HUDEP-2 (cell line): ENCODE data around the gene HLF.

ENCODE experiments used
- DNase-seq, 76 experiments: peaks; one replicate each; lab custom pipeline; 2025; ENCODE audit not compliant: unreplicated experiment in 76 of 76; lab: John Stamatoyannopoulos, UW

The HLF gene

DNA sequence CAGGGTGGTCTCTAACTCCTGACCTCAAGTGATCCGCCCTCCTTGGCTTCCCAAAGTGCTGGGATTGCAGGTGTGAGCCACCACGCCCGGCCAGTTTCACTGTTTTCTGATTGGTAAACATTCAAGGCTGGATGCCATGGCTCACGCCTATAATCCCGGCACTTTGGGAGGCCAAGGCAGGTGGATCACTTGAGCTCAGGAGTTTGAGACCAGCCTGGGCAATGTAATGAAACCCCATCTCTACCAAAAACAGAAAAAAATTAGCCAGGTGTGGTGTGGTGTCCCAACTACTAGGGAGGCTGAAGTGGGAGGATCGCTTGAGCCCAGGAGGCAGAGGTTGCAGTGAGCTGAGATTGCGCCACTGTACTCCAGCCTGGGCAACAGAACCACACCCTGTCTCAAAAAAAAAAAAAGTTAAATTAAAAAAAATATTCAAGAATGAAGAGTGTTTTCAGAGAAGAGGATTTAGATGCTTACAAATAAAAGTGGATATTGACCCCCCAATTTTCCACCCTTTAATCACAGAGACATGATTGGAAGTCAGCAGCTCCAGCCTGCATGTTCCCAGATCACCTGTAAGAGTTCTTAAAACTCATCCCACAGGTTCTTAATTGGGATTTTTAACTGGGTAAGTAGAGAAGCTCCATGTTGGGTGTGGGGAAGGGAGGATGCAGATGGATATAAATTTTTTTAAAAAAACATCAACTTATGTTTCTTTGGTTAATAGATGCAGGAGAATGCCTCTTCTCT lies 23.8 kb downstream of the HLF start:
- DNase-seq, result no peak

DNA sequence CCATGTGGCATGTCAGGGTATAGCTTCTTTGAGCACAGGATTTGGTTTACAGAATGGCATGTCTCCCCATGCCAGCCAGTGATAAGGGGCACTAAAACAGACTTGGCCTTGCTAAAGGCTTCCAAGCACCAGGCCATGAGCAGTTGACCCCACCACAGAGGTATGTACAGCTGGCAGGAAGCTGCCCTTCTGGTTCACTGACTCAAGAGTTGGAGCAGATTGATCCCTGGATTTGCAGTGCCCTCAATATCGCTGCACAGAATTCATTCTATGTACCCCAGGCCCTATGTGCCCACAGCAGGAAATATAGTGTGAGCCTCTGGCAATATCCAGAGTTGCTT lies 24.3 kb downstream of the HLF start:
- no peak for DNase-seq

DNA sequence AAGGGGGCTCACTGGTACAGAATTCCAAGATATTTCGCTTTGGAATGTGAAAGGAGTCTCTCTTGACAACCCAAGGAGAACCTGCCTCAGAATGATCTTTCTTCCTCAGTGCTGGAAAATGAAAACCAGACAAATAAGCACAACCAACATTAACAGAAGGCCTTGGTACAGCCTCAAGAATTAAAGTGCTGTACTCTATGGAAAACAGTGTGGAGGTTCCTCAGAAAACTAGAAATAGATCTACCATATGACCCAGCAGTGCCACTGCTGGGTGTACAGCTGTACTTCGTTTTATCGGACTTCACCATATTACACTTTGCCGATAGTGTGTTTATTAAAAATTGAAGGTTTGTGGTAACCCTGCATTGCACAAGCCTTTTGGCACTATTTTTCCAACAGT lies 25.2 kb downstream of the HLF start:
- DNase-seq, result no peak

DNA sequence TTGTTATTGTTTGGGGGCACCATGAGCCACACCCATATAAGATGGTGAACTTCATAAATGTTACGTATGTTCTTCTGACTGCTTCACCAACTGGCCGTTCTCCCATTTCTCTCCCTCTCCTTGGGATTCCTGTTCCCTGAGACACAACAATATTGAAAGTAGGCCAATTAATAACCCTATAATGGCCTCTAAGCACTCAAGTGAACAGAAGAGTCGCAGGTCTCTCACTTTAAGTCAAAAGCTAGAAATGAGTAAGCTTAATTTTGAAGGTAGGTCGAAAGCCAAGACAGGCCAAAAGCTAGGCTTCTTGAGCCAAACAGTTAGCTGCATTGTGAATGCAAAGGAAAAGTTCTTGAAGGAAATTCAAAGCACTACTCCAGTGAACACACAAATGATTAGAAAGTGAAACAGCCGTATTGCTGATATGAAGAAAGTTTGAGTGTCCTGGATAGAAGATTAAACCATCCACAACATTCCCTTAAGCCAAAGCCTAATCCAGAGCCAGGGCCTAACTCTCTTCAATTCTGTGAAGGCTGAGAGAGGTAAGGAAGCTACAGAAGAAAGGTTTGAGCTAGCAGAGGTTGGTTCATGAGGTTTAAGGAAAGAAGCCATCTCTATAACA lies 25.8 kb downstream of the HLF start:
- DNase-seq, result no peak

DNA sequence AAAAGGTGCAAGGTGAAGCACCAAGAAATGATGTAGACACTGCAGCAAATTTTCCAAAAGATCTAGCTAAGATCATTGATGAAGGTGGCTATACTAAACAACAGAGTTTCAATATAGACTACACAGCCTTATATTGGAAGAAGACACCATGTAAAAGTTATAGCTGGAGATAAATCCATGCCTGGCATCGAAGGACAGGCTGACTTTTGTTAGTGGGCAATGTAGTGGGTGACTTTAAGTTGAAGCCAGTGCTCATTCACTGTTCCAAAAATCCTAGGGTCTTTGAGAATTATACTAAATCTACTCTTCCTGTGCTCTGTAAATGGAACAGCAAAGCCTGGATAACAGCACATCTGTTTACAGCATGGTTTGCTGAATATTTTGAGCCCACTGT lies 26.4 kb downstream of the HLF start:
- no peak for DNase-seq

DNA sequence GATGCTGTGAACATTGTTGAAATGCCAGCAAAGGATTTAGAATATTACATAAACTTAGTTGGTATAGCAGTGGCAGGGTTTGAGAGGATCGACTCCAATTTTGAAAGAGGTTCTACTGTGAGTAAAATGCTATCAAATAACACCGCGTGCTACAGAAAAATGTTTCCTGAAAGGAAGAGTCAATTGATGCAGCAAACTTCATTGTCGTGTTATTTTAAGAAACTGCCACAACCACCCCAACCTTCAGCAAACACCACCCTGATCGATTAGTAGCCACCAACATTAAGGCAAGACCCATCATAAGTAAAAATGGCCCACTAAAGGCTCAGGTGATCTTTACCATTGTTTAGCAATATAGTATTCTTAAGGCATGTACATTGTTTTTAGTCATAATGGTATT lies 27.3 kb downstream of the HLF start:
- DNase-seq, result no peak

DNA sequence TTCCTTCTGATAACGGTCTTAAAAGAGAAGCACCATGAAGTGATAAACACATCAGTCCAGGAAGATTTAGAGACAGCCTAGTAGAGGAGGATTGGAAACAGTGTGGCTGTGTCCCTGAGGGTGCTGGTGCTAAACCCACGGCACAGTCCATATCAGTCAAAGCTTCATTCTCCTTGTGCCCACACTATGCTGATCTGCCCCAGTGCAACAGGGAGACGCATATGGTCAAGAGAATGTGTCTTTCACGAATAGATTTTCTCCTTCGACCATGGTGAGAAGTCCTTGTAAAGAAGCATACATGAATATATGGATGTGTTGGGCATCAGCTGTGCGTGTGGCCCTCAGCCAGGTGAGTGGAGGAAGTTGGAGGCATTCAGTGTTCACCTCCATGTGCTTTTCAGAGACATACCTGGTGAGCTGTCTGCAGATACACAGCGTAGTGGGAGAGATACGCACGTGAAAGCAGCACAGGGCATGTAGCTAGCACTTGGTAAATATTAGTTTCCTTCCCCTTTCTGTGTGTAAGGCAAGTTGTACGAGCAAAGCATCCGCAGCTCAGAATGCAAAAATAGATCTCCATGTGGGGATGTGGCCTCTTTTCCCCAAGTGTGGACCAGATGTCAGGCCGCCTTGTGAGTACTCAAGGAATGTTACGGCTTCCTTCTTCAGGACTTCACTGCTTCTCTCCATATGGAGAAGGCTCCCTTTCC lies 29.4 kb downstream of the HLF start:
- DNase-seq, result no peak

DNA sequence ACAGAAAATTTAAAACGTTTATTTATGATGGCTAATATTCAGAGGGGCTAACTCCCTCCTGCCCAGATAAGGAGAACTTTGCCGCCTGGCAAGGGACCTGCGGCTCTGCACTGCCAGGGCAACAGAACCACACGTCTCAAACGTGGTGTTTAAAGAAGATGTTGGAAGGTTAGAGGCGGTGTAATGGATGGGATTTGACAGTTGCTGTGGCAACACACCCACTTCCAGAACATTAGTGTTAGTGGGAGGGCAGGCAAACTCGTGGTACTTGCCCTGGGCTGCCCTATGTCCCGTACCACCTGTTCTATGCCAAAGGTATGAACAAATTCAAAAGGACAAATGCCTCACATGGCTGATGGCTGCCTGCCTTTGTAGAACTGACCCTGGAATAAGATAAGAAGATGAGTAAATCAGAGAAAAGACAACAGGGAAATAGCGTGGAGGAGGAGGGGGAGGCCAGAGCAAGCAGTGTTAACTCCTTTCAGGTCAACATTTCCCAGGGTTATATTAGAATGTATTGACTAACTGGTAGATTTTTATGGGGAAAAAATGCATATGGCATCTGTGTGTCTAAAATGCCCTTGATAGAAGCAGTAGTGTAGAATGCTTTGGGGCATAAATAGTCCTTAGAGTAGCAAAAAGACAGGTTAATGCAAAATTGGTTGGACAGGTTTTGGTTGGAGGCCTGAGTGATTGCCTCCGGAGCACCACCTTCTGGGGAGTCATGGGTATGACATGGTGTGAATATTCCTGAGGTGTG lies 30.8 kb downstream of the HLF start:
- DNase-seq, result peak in 45 of 76 experiments; percentile 3 to 57 (median 28)

DNA sequence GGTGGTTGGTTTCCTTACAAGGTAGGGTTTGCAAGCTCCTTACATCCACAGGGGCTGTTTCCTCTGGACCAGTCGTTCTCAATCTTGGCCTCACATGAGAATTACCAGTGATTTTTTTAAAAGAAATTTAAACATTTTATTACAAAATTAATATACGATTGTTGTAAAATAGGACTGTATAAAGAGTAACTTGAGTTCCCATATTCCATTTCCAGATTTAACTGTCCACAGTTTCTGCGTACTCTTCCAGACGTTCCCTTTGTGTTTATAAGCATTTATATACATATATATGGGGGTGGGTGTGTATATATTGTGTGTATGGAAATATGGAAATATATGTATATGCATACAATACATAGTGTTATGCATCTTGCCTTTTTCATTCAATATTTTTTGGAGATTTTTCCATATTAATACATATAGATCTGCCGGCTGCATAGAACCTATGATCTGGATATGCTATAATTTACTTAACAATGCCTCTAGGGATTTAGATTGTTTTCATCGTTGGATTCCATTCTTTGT lies 31.5 kb downstream of the HLF start:
- no peak for DNase-seq

DNA sequence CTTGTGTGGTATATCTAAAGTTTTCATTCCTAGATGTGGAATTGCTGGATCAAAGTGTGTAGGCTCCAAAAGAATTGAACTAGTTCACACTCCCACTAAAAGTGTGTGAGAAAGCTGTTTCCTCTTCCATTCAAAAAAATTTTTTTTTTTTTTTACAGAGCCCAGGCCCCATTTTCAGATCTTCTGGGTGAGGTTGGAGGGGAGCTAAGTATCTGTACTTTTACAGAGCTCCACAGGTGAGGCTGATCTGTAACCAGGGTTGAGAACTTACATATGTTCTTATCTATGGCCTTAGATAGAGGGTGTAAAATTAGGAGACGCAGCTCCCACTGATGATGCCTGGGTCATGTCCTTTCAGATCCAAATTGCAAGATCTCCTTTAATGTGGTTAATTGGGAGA lies 31.9 kb downstream of the HLF start:
- DNase-seq, result no peak

GRCh38 chr17:55298111-55298730 lies 33.5 kb downstream of the HLF start:
- DNase-seq, result no peak

DNA sequence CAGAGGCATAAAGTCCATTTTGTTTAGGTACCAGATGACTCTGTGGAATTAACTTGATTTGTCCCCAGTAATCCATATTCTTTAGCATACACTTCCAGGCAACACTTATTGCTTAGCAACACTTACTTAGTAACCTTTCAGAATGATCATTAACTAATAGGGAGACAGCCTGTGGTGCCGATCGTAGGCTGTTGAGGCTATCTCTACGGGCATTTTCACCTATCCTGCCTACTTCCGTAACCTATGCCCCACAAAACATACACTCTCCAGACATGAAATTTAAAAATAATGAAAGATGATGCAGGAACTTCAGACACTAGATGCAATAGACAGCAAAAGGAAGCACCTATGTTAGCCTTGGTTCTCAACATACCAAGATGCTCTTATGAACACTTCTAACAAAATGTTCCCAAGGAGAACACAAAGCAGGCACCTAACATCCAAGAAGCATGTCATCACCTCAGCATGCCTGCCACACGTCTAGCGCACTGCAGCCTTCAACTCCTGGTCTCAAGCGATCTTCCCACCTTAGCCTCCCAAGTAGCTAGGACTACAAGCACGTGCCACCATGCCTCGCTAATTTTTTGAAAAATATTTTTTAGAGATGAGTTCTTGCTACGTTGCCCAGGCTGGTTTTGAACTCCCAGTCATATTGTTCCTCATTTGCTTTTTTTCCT lies 34.5 kb downstream of the HLF start:
- DNase-seq, result no peak

DNA sequence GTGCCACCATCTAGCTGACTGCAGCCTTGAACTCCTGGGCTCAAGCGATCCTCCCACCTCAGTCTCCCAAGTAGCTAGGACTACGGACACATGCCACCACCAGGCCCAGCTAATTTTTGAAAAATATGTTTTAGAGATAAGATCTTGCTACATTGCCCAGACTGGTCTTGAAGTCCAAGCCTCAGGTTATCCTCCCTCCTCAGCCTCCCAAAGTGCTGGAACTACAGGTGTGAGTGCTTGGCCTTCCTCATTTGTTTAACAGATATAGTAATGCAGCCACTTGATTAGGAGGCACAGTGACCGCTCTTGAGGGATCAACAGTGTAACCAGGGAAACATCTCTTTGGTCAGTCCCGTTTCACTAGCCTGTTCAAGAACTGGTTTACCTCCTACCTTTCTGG lies 35.1 kb downstream of the HLF start:
- DNase-seq, result no peak

DNA sequence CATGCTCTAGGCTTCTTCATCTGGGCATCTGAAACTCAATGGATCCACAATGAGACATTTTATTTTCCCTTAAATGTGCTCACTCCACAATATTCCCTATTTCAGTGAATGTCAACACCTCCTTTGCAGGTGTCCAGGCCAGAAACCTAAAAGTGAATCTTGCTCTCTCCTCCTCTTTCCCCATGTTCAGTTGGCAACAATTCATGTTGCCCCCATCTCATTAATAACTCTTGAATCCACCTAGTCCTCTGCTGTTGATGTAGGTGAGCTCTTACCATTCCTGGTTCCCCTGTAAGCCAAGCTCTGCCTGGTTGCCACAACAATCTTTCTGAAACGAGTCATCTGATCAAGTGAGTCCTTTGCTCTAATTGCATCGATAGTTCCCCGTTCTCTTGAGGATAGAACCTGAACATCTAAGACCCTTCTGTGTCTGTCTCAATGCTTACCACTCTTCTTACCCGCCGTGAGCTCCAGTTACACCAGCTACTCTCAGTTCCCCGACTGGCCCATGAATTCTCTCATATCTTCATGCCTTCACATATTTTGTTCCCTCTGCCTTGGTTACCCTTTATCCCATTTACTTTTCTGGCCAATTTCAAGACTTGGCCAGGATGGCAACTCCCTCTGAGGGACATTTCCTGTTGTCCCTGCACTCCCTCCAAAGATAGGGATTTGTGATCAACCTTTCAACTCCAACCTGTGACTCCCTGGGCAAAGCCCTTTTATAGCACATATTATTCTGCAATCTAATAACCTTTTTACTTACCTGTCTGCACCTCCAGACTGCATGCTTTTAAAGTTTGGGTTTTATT lies 35.9 kb downstream of the HLF start:
- no peak for DNase-seq

- peak in 45 of 76 experiments; percentile 1 to 60 (median 30) for DNase-seq
Observed at GRCh38 chr17:55301521-55302406, 37.0 kb downstream of the HLF start.

- DNase-seq, result no peak
Observed at GRCh38 chr17:55302407-55302787, 37.6 kb downstream of the HLF start.

GRCh38 chr17:55303008-55303493 lies 38.3 kb downstream of the HLF start:
- no peak for DNase-seq

DNA sequence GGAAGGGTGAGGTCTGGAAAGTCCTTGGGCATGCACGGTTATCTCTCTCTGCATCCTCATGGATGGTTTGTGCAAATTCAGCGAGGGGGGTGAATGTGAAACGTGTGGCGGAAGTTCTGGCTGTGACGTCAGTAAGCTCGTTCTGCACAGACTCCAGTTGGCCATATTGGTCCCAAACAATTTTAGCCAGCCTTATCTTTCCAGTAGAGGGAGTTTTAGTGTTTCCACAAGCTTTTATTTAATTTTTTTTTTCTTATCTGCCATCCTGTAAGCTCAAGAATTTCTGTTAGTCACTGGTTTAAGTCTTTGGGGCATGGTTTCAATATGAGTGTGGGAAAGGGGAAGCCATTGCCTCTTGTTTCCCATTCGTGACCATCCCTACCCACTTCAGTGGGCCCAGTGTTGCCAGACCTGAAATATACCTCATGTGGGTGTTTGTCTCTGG lies 39.0 kb downstream of the HLF start:
- DNase-seq, result no peak
